Kidney (tissue), 14 donors: ENCODE results near the gene COG2. TPM values are rescaled to one million over a fixed set of nuclear protein-coding genes. Genes with fewer than 3 reads are reported as not detected.

Experiments used
- DNase-seq, 5 donors: peaks; one replicate each; pipeline ENCODE4 v3.0.0-alpha.2; 2013 to 2020
- FAIRE-seq: peaks from 2 replicates; lab custom pipeline; 2012; peaks lifted over from hg19 to GRCh38; lab: Jason Lieb, UNC
- H3K27ac ChIP-seq, 2 donors: one replicate each; pipeline ENCODE4 v1.7.0; 2013; ENCODE audit warnings: low read depth in 2 of 2, low read length in 2 of 2, inconsistent platforms in 1 of 2
- H3K27me3 ChIP-seq: one replicate; pipeline ENCODE4 v1.7.1; 2013; ENCODE audit warnings: low read length, inconsistent platforms; ENCODE audit not compliant: control insufficient read depth, insufficient read depth
- H3K36me3 ChIP-seq, 3 donors: one replicate each; pipeline versions ENCODE4 v1.7.0 to v1.7.1; 2013; ENCODE audit warnings: low read length in 3 of 3, control low read depth in 1 of 3, inconsistent platforms in 1 of 3; ENCODE audit not compliant: insufficient read depth in 3 of 3, control insufficient read depth in 2 of 3
- H3K4me1 ChIP-seq, 3 donors: one replicate each; pipeline versions ENCODE4 v1.7.0 to v1.7.1; 2013; ENCODE audit warnings: low read length in 3 of 3, inconsistent platforms in 1 of 3, low read depth in 1 of 3; ENCODE audit not compliant: control insufficient read depth in 2 of 3, insufficient read depth in 2 of 3
- H3K4me3 ChIP-seq, 3 donors: one replicate each; pipeline versions ENCODE4 v1.7.0 to v1.8.1; 2013; ENCODE audit warnings: low read length in 3 of 3, control low read depth in 1 of 3, inconsistent platforms in 1 of 3
- H3K9ac ChIP-seq, 3 donors: one replicate each; pipeline versions ENCODE4 v1.7.0 to v1.7.1; 2013; ENCODE audit warnings: low read length in 3 of 3, control low read depth in 1 of 3, inconsistent platforms in 1 of 3
- H3K9me3 ChIP-seq, 3 donors: one replicate each; pipeline versions ENCODE4 v1.7.0 to v1.7.1; 2013; ENCODE audit warnings: low read length in 3 of 3, control low read depth in 1 of 3, inconsistent platforms in 1 of 3; ENCODE audit not compliant: control insufficient read depth in 2 of 3, insufficient read depth in 1 of 3
- CTCF ChIP-seq: IDR thresholded peaks from 3 replicates; pipeline ENCODE4 v1.5.1; 2012; ENCODE audit warnings: mild to moderate bottlenecking, moderate library complexity, borderline replicate concordance; ENCODE audit not compliant: insufficient read depth; ENCODE audit errors: extremely low read depth
- intact Hi-C: fragments of 100-400 bp; cut with DNase I; formaldehyde crosslinking; loops from one replicate; pipeline ENCODE4 v1.11.1; 2022
- polyA plus RNA-seq: library from polyadenylated mRNA; stranded (reverse); fragments of 350-450 nt; fragmentation: Illumina TruSeq; extraction: RNeasy Lipid Tissue Mini Kit (QIAGEN cat#74804); gene quantifications from one replicate; pipeline ENCODE4 v1.2.3, GENCODE V29; 2014; ENCODE audit warnings: low read depth, low replicate concordance; ENCODE audit not compliant: insufficient read depth
- total RNA-seq: library from RNA; stranded (reverse); fragmentation: NEBNext Ultra II Directional; extraction: Animal tissue kit (Norgen Biotek cat#: 25700); gene quantifications from one replicate; pipeline ENCODE4 v1.2.1, GENCODE V29; 2021
- donor health status: control.
- donor health status: control.
- donor health status: control.
- donor health status: control.
- donor health status: control.
- donor health status: DM: yes; HTN: yes; CAD: no.
- donor health status: Normal renal cell carcinoma (clear cell type).

COG2 gene
- total and polyA plus RNA-seq, 2 donors from 2014 or later: 17.9 to 30.7 TPM

GRCh38 chr1:230682882-230683610, 40.8 kb downstream of the COG2 start:
- no peak for TF ChIP-seq CTCF
- no peak for DNase-seq
- H3K9me3 ChIP-seq: no peaks in the 10 kb centered on the region
- H3K4me1 ChIP-seq: no peaks in the 10 kb centered on the region
- H3K27me3 ChIP-seq: no peaks in the 10 kb centered on the region
- H3K36me3 ChIP-seq: peaks cover 8 to 56% (median 34%) of the 10 kb centered on the region in 3 donors
- FAIRE-seq: no peak
- H3K27ac ChIP-seq: no peak overlapping the region
- H3K9ac ChIP-seq: no peak overlapping the region
- intact Hi-C loops: no loop called here
- H3K4me3 ChIP-seq: no peak overlapping the region

GRCh38 chr1:230684146-230684545, 41.9 kb downstream of the COG2 start:
- Histone ChIP-seq H3K27ac (no peak overlapping the region), H3K9me3 (no peaks in the 10 kb centered on the region), H3K36me3 (peaks cover 8 to 60% (median 37%) of the 10 kb centered on the region in 3 donors), H3K4me1 (no peaks in the 10 kb centered on the region), H3K27me3 (no peaks in the 10 kb centered on the region), H3K9ac (no peak overlapping the region), H3K4me3 (no peak overlapping the region)
- intact Hi-C loops: no loop called here
- no peak for FAIRE-seq
- no peak for DNase-seq
- no peak for TF ChIP-seq CTCF

- H3K4me1 ChIP-seq: no peaks in the 10 kb centered on the region
- H3K9ac ChIP-seq: no peak overlapping the region
- no peak for TF ChIP-seq CTCF
- FAIRE-seq (no peak), DNase-seq (no peak)
- intact Hi-C loops: no loop called here
- peaks cover 13 to 63% (median 44%) of the 10 kb centered on the region in 3 donors for H3K36me3 ChIP-seq
- no peaks in the 10 kb centered on the region for H3K27me3 ChIP-seq
- H3K27ac ChIP-seq: no peak overlapping the region
- no peaks in the 10 kb centered on the region for H3K9me3 ChIP-seq
- H3K4me3 ChIP-seq: no peak overlapping the region
These were observed 42.7 kb downstream of the COG2 start for GRCh38 chr1:230684998-230685397.

GRCh38 chr1:230686747-230687146, 44.5 kb downstream of the COG2 start:
- peaks cover 14 to 69% (median 51%) of the 10 kb centered on the region in 3 donors for H3K36me3 ChIP-seq
- H3K9ac ChIP-seq: no peak overlapping the region
- no peaks in the 10 kb centered on the region for H3K27me3 ChIP-seq
- no peak for FAIRE-seq
- H3K4me3 ChIP-seq: no peak overlapping the region
- H3K27ac ChIP-seq: no peak overlapping the region
- intact Hi-C loops: no loop called here
- H3K9me3 ChIP-seq: no peaks in the 10 kb centered on the region
- H3K4me1 ChIP-seq: no peaks in the 10 kb centered on the region
- no peak for TF ChIP-seq CTCF
- no peak for DNase-seq
